Subcutaneous adipose tissue (tissue), 4 donors: ENCODE data around the gene NSD2. TPM values are rescaled to one million over a fixed set of nuclear protein-coding genes. Genes with fewer than 3 reads are reported as not detected.

Experiments used
- total RNA-seq, 4 donors: library from RNA; depleted of rRNA; stranded (reverse); fragments of >200 nt; gene quantifications; one replicate each; pipeline ENCODE4 v1.1.0, GENCODE V29; 2016
- TF ChIP-seq, protein P1 (sequence below): fragments of 450-650 bp; IDR thresholded peaks from one replicate; pipeline ENCODE4 v1.5.1; 2016; ENCODE audit warnings: low read depth, mild to moderate bottlenecking, control low read depth, antibody characterized with exemption, moderate library complexity

NSD2 gene
- total RNA-seq, 4 donors from 2014 or later = 22.3 to 49.9 (median 33.7) TPM

DNA sequence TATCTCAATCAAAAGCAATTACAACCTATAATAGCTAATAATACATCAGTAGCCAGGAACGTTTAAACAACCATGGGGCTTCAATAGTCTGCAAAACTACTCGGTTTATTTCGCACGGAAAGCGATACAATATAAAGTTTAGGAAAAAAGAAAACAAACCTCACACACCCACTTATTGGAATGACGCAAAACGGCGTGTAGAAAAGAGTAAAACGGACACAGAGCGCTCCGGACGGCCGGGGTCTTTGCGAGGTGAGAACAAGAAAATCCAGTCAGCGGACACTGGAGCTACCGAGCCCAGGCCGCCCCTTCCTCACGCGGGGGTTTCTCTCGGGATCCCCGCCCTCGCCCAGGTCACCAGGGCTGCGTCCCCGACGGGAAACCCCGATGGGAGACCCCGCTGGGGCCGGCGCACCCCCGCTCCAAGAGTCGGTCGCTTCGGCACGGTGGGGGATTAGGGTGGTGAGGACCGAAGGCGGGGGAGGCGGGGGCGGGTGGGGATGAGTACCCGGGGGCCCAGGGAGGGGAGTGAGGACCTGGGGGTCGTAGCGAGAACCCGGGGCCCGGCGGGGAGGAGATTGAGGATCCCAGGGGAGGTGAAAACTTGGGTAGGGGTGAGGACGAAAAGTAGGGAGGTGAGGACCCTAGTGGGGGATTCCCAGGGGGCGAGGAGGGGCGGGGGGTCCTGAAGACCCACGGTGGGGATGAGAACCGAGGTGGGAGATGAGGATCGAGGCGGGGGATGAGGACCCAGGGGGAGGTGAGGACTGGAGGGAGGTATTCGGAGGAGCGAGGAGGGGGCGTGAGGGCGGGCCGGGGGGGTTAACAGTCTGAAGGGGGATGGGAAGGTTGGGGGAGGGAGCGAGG lies 136.8 kb downstream of the NSD2 start:
- TF ChIP-seq, protein P1, sequence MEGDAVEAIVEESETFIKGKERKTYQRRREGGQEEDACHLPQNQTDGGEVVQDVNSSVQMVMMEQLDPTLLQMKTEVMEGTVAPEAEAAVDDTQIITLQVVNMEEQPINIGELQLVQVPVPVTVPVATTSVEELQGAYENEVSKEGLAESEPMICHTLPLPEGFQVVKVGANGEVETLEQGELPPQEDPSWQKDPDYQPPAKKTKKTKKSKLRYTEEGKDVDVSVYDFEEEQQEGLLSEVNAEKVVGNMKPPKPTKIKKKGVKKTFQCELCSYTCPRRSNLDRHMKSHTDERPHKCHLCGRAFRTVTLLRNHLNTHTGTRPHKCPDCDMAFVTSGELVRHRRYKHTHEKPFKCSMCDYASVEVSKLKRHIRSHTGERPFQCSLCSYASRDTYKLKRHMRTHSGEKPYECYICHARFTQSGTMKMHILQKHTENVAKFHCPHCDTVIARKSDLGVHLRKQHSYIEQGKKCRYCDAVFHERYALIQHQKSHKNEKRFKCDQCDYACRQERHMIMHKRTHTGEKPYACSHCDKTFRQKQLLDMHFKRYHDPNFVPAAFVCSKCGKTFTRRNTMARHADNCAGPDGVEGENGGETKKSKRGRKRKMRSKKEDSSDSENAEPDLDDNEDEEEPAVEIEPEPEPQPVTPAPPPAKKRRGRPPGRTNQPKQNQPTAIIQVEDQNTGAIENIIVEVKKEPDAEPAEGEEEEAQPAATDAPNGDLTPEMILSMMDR = no peak

DNA sequence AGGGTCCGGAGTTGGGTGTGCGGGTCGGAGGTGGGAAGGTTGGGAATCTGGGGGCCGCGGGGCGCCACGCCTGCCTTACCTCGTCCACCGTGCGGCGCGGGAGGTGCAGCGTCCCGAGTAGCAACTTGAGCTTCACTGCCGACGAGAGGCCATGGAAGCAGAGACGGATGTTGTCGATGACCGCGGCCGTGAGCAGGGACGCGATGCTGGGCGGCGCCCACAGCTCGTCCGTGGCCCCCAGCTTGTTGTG lies 137.4 kb downstream of the NSD2 start:
- TF ChIP-seq, protein P1 = no peak

GRCh38 chr4:2008921-2009650 lies 137.9 kb downstream of the NSD2 start, which contains the start of gene NELFA:
NELFA (minus strand) TSS chr4:2008974; CDS start chr4:2008959, 15 bp downstream.
- TF ChIP-seq, protein P1 = no peak

DNA sequence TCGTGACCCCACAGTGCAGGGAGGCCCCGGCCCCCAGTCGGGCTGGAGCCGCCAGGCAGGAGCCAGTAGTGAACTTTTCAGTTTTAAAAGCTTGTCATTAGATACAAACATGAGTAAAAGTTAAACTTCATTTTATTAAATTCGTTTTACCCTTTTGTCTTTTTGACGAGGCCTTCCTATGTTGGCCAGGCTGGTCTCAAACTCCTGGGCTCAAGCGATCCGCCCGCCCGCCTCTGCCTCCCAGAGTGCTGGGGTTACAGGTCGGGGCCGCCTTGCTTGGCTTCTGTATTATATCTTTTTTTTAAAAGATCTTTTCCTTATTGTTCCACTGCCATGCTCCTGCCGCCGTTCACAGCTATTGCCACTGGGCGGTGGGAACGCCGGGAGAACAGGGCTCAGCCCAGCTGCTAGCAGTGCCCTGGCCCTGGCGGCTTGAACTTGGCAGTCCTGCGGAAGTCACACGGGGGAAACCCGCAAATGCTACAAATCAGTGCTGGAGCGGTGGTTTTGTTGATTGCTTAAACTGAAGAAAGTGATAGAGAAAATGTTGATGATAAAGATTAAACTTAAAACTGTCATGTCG lies 138.5 kb downstream of the NSD2 start:
- TF ChIP-seq, protein P1 = no peak

DNA sequence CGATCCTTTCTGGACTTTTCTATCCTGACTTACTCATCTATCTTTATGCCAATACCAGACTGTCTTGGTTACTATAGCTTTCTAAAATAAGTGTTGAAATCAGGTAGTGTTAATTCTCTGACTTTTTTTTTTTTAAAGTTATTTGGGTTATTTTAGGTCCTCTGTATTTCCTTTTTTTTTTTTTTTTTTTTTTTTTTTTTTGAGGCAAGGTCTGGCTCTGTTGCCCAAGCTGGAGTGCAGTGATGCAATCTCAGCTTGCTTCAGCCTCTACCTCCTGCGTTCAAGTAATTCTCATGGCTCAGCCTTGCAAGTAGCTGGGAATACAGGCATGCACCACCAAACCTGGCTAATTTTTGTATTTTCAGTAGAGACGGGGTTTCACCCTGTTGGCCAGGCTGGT lies 140.4 kb downstream of the NSD2 start:
- TF ChIP-seq, protein P1 = no peak

DNA sequence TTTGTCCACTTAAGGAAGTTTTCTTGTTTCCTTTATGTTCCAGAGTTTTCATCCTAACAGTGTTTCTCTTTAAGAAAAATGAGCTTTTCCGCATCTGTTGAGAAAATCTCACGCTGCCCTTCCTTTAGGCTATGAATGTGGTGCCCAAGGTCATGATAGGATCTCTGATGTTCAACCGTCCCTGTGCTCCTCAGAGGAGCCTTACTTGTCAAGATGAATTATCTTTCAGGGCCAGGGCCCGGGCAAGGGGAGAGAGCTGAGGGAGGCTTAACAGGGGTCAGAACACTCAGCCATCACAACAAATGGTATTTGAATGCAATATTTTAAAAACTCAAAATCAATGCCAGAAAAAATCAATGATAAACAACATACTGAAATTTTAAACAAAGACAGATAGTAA lies 143.8 kb downstream of the NSD2 start:
- TF ChIP-seq, protein P1 = no peak

- TF ChIP-seq, protein P1 = no peak
Measured at GRCh38 chr4:2024683-2025082, 153.5 kb downstream of the NSD2 start.
